ENCODE measurements around the gene NPRL2. TPM values are rescaled to one million over a fixed set of nuclear protein-coding genes. Genes with fewer than 3 reads are reported as not detected.

The NPRL2 gene
- polyA plus RNA-seq, 1 experiment = 45.0 TPM

- Histone ChIP-seq H3K36me3 (ENCODE audit: control insufficient read depth, insufficient read depth, low read length) (no peaks in the 10 kb centered on the region), H3K27me3 (ENCODE audit: control insufficient read depth, insufficient read depth, low read length) (peaks cover 4% of the 10 kb centered on the region), H3K4me3 (ENCODE audit: low read depth, low read length) (no peak overlapping the region)
- TF ChIP-seq, protein P1, sequence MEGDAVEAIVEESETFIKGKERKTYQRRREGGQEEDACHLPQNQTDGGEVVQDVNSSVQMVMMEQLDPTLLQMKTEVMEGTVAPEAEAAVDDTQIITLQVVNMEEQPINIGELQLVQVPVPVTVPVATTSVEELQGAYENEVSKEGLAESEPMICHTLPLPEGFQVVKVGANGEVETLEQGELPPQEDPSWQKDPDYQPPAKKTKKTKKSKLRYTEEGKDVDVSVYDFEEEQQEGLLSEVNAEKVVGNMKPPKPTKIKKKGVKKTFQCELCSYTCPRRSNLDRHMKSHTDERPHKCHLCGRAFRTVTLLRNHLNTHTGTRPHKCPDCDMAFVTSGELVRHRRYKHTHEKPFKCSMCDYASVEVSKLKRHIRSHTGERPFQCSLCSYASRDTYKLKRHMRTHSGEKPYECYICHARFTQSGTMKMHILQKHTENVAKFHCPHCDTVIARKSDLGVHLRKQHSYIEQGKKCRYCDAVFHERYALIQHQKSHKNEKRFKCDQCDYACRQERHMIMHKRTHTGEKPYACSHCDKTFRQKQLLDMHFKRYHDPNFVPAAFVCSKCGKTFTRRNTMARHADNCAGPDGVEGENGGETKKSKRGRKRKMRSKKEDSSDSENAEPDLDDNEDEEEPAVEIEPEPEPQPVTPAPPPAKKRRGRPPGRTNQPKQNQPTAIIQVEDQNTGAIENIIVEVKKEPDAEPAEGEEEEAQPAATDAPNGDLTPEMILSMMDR (IDR thresholded peaks at IDR 0.05; ENCODE audit: insufficient read depth, low read depth, low read length) = no peak
- DNase-seq (ENCODE audit: low read depth) = no peak
- POLR2A ChIA-PET = no interaction called here
- CTCF ChIA-PET = no interaction called here
Observed at GRCh38 chr3:50392101-50392715, 41.6 kb upstream of the NPRL2 start.

- TF ChIP-seq, protein P1 (IDR thresholded peaks at IDR 0.05; ENCODE audit: insufficient read depth, low read depth, low read length) = no peak
- ChIA-PET CTCF (interaction anchor here (1.0 kb wide), 1 partner anchor 7 kb away, joined by 3 read pairs; no protein-coding TSS in a partner anchor), POLR2A (no interaction called here)
- Histone ChIP-seq H3K4me3 (ENCODE audit: low read depth, low read length) (no peak overlapping the region), H3K27me3 (ENCODE audit: control insufficient read depth, insufficient read depth, low read length) (peaks cover 7% of the 10 kb centered on the region), H3K36me3 (ENCODE audit: control insufficient read depth, insufficient read depth, low read length) (no peaks in the 10 kb centered on the region)
- DNase-seq (ENCODE audit: low read depth) = no peak
Observed at GRCh38 chr3:50390508-50391224, 40.1 kb upstream of the NPRL2 start.

- no peak for DNase-seq (ENCODE audit: low read depth)
- Histone ChIP-seq H3K27me3 (ENCODE audit: control insufficient read depth, insufficient read depth, low read length) (peaks cover 7% of the 10 kb centered on the region), H3K4me3 (ENCODE audit: low read depth, low read length) (no peak overlapping the region), H3K36me3 (ENCODE audit: control insufficient read depth, insufficient read depth, low read length) (no peaks in the 10 kb centered on the region)
- TF ChIP-seq, protein P1 (IDR thresholded peaks at IDR 0.05; ENCODE audit: insufficient read depth, low read depth, low read length) = no peak
- ChIA-PET CTCF (no interaction called here), POLR2A (no interaction called here)
Observed at GRCh38 chr3:50389414-50389767, 38.8 kb upstream of the NPRL2 start.

DNA sequence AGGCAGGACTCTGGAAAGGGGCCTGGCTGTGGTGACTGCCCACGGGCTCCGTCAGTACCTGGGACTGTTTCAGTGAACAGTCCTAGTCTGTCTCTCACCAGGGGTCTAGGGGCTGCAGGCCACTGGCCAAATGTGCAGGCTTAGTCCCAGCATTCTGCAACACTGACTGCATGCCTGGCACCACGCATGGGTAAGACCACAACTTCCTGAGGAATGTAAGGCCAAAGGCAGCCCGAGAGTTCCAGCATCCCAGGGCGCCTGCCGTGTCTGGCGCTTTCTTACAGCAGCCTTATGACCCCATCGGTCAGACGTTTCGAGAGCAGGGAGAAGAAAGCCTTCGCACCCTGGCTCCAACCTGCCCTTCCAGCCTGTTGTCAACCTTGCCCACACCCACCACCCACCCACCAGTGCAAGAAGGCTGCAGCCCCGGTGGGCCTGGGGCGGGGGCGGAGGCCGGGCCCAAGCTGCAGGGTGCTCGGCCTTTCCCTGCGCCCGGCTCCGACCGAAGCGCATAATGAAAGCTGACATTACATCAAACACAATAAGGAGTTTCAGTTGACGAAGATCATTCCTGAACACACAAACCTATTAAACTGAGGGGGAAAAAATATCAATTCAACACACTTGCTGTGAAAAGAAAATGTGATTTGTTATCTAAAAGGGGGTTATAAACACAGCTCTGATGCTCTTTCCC, 38.3 kb upstream of the NPRL2 start:
- CTCF ChIA-PET = no interaction called here
- Histone ChIP-seq H3K27me3 (ENCODE audit: control insufficient read depth, insufficient read depth, low read length) (peaks cover 9% of the 10 kb centered on the region), H3K4me3 (ENCODE audit: low read depth, low read length) (no peak overlapping the region), H3K36me3 (ENCODE audit: control insufficient read depth, insufficient read depth, low read length) (no peaks in the 10 kb centered on the region)
- TF ChIP-seq, protein P1 (IDR thresholded peaks at IDR 0.05; ENCODE audit: insufficient read depth, low read depth, low read length) = no peak
- DNase-seq (ENCODE audit: low read depth) = no peak
- POLR2A ChIA-PET = no interaction called here

- Histone ChIP-seq H3K4me3 (ENCODE audit: low read depth, low read length) (no peak overlapping the region), H3K27me3 (ENCODE audit: control insufficient read depth, insufficient read depth, low read length) (peaks cover 12% of the 10 kb centered on the region), H3K36me3 (ENCODE audit: control insufficient read depth, insufficient read depth, low read length) (no peaks in the 10 kb centered on the region)
- no peak for DNase-seq (ENCODE audit: low read depth)
- ChIA-PET CTCF (no interaction called here), POLR2A (no interaction called here)
- TF ChIP-seq, protein P1 (IDR thresholded peaks at IDR 0.05; ENCODE audit: insufficient read depth, low read depth, low read length) = peak; percentile 23; the same call in 1 of the 2 replicates
Observed at GRCh38 chr3:50388016-50388719, 37.6 kb upstream of the NPRL2 start.
